SK-N-SH (cell line): ENCODE data around the gene CDC42BPG. TPM values are rescaled to one million over a fixed set of nuclear protein-coding genes. Genes with fewer than 3 reads are reported as not detected.

Experiments used
- CTCF ChIA-PET: fragments of 300-600, 350-600 bp; formaldehyde crosslinking; extraction: SDS; loops from one replicate; lab custom pipeline; 2021; lab: Yijun Ruan, JAX
- POLR2A ChIA-PET: fragments of 350-600 bp; sonication (Branson Sonifier 250); formaldehyde crosslinking; extraction: SDS; loops from one replicate; lab custom pipeline; 2020; ENCODE audit warnings: antibody characterized with exemption, inconsistent platforms; lab: Yijun Ruan, JAX
- DNase-seq: peaks from one replicate; pipeline ENCODE4 v3.0.0; 2012
- H2AFZ ChIP-seq: fragments of 200-600 bp; sonication (generic); 2 replicates; pipeline ENCODE4 v1.8.1; 2016; ENCODE audit warnings: antibody characterized with exemption, mild to moderate bottlenecking, low read depth
- H3F3A ChIP-seq: fragments of 200-600 bp; sonication (generic); replicated peaks from 2 replicates; pipeline ENCODE3; 2016; ENCODE audit warnings: antibody characterized with exemption, mild to moderate bottlenecking; ENCODE audit not compliant: insufficient read depth
- H3K27ac ChIP-seq, 2 experiments: fragments of 200-500 bp in 1 of 2; fragments of 200-600 bp in 1 of 2; sonication (Bioruptor generic) in 1 of 2; sonication (generic), shearing (Covaris generic) in 1 of 2; 2 replicates each; pipeline versions ENCODE4 v1.5.1 to v1.6.1; 2014 to 2016; ENCODE audit warnings: low read depth in 2 of 2, inconsistent platforms in 1 of 2, low read length in 1 of 2, mild to moderate bottlenecking in 1 of 2, mixed read lengths in 1 of 2
- H3K27me3 ChIP-seq: fragments of 200-600 bp; sonication (generic), shearing (Covaris generic); 2 replicates; pipeline ENCODE4 v1.6.1; 2016; ENCODE audit warnings: mixed run types; ENCODE audit not compliant: insufficient read depth
- H3K36me3 ChIP-seq, 2 experiments: fragments of 200-500 bp in 1 of 2; fragments of 200-600 bp in 1 of 2; sonication (Bioruptor generic) in 1 of 2; sonication (generic) in 1 of 2; replicated peaks in 1 of 2; 2 replicates each; pipeline versions ENCODE3 to v1.5.1; 2014 to 2016; ENCODE audit warnings: low read length in 1 of 2, mild to moderate bottlenecking in 1 of 2; ENCODE audit not compliant: insufficient read depth in 2 of 2, control insufficient read depth in 1 of 2
- H3K4me1 ChIP-seq, 2 experiments: fragments of 200-500 bp in 1 of 2; fragments of 200-600 bp in 1 of 2; sonication (Bioruptor generic) in 1 of 2; sonication (generic), shearing (Covaris generic) in 1 of 2; 2 replicates each; pipeline versions ENCODE4 v1.5.1 to v1.6.1; 2014 to 2016; ENCODE audit warnings: low read depth in 1 of 2, low read length in 1 of 2, mixed run types in 1 of 2; ENCODE audit not compliant: insufficient read depth in 2 of 2, control insufficient read depth in 1 of 2
- H3K4me2 ChIP-seq: fragments of 200-600 bp; sonication (generic), shearing (Covaris generic); 2 replicates; pipeline ENCODE4 v1.6.1; 2017; ENCODE audit warnings: mixed run types
- H3K4me3 ChIP-seq, 2 experiments: fragments of 200-500 bp in 1 of 2; fragments of 200-600 bp in 1 of 2; sonication (Bioruptor generic) in 1 of 2; sonication (generic), shearing (Covaris generic) in 1 of 2; 2 replicates each; pipeline versions ENCODE4 v1.5.1 to v1.8.1; 2014 to 2016; ENCODE audit warnings: low read depth in 2 of 2, inconsistent platforms in 1 of 2, low read length in 1 of 2, mild to moderate bottlenecking in 1 of 2, mixed read lengths in 1 of 2, moderate library complexity in 1 of 2
- H3K79me2 ChIP-seq: fragments of 200-600 bp; sonication (generic); 2 replicates; pipeline ENCODE4 v1.8.1; 2017; ENCODE audit warnings: mild to moderate bottlenecking; ENCODE audit not compliant: insufficient read depth
- H3K9ac ChIP-seq: fragments of 200-600 bp; sonication (generic); 2 replicates; pipeline ENCODE4 v1.6.1; 2017; ENCODE audit warnings: mixed run types
- H3K9me2 ChIP-seq: fragments of 200-600 bp; sonication (generic); 2 replicates; pipeline ENCODE4 v1.6.1; 2017; ENCODE audit warnings: mixed run types
- H3K9me3 ChIP-seq: fragments of 200-600 bp; sonication (generic); 2 replicates; pipeline ENCODE4 v1.6.1; 2017; ENCODE audit warnings: mixed run types, mild to moderate bottlenecking, moderate library complexity
- H4K20me1 ChIP-seq: fragments of 200-600 bp; sonication (generic); 2 replicates; pipeline ENCODE4 v1.6.1; 2017; ENCODE audit warnings: mild to moderate bottlenecking, mixed run types; ENCODE audit not compliant: insufficient read depth
- ELF1 ChIP-seq: IDR thresholded peaks from 2 replicates; pipeline ENCODE4 v1.4.0; 2012
- EP300 ChIP-seq, 2 experiments: IDR thresholded peaks; 2 replicates each; pipeline versions ENCODE4 v1.4.0 to v1.6.1; 2012; ENCODE audit warnings: borderline replicate concordance in 1 of 2, low read depth in 1 of 2, low read length in 1 of 2
- FOXJ3 ChIP-seq: sonication (generic); formaldehyde crosslinking; IDR thresholded peaks from 2 replicates; pipeline ENCODE4 v1.5.1; 2020; ENCODE audit warnings: mild to moderate bottlenecking, missing genetic modification reagents
- GABPA ChIP-seq: IDR thresholded peaks from 2 replicates; pipeline ENCODE4 v1.4.0; 2012; ENCODE audit warnings: low read depth, mild to moderate bottlenecking
- GATA2 ChIP-seq: sonication (generic); formaldehyde crosslinking; IDR thresholded peaks from 2 replicates; pipeline ENCODE4 v1.5.0; 2020; ENCODE audit warnings: mild to moderate bottlenecking, missing genetic modification reagents
- JUND ChIP-seq: IDR thresholded peaks from 2 replicates; pipeline ENCODE4 v1.4.0; 2012
- MAX ChIP-seq: IDR thresholded peaks from 2 replicates; pipeline ENCODE4 v1.4.0; 2012; ENCODE audit warnings: low read depth
- MEF2A ChIP-seq: IDR thresholded peaks from 2 replicates; pipeline ENCODE4 v1.4.0; 2012; ENCODE audit warnings: low read depth, borderline replicate concordance
- NRF1 ChIP-seq: IDR thresholded peaks from 2 replicates; pipeline ENCODE4 v1.6.1; 2012; ENCODE audit warnings: low read depth, mild to moderate bottlenecking, low read length
- RAD21 ChIP-seq: IDR thresholded peaks from 2 replicates; pipeline ENCODE4 v1.6.1; 2012; ENCODE audit warnings: mild to moderate bottlenecking, low read length
- RCOR1 ChIP-seq: fragments of 150-350 bp; IDR thresholded peaks from 2 replicates; pipeline ENCODE4 v1.6.1; 2017; ENCODE audit warnings: antibody characterized with exemption, low read length
- RFX5 ChIP-seq: IDR thresholded peaks from 2 replicates; pipeline ENCODE4 v1.6.1; 2012; ENCODE audit warnings: mild to moderate bottlenecking, improper control_type of control experiment, low read length
- TAF1 ChIP-seq: IDR thresholded peaks from 2 replicates; pipeline ENCODE4 v1.6.1; 2012; ENCODE audit warnings: low read depth, mild to moderate bottlenecking, low read length, moderate library complexity, borderline replicate concordance
- TCF12 ChIP-seq: IDR thresholded peaks from 2 replicates; pipeline ENCODE4 v1.4.0; 2012
- USF2 ChIP-seq: fragments of 150-350 bp; IDR thresholded peaks from 2 replicates; pipeline ENCODE4 v1.6.1; 2017; ENCODE audit warnings: antibody characterized with exemption, low read length, low read depth, borderline replicate concordance
- YY1 ChIP-seq: IDR thresholded peaks from 2 replicates; pipeline ENCODE4 v1.4.0; 2012; ENCODE audit warnings: low read depth, mild to moderate bottlenecking
- ZBTB33 ChIP-seq: IDR thresholded peaks from 2 replicates; pipeline ENCODE4 v1.4.0; 2012; ENCODE audit warnings: low read depth, borderline replicate concordance
- WGBS: methylation state at CpG from one replicate; pipeline ENCODE4 v1.1.6; 2017; ENCODE audit warnings: low lambda C conversion rate; 5-methylcytosine and 5-hydroxymethylcytosine counted together
- polyA plus RNA-seq, 3 experiments: library from polyadenylated mRNA; depleted of rRNA; stranded (reverse); fragments of >200 nt; gene quantifications; 2 replicates each; pipeline ENCODE4 v1.2.3, GENCODE V29; 2012

CDC42BPG gene
- polyA plus RNA-seq, 1 of the 3 experiments (the other 2 are of a cell fraction) = 0.33 TPM

- no peaks in the 10 kb centered on the region for H3K27me3 ChIP-seq
- H4K20me1 ChIP-seq = peaks cover 78% of the 10 kb centered on the region
- no peaks in the 10 kb centered on the region for H3K9me3 ChIP-seq
- no peak overlapping the region for H3K4me2 ChIP-seq
- no peak overlapping the region for H3K9ac ChIP-seq
- no peak for DNase-seq
- H3F3A ChIP-seq = peaks cover 17% of the 10 kb centered on the region
- no peak for TF ChIP-seq RCOR1
- no peak for TF ChIP-seq ELF1
- TF ChIP-seq ZBTB33 = no peak
- TF ChIP-seq TCF12 = no peak
- no peak for TF ChIP-seq JUND
- no peak for TF ChIP-seq RAD21
- no peak for TF ChIP-seq MEF2A
- no peak for TF ChIP-seq YY1
- TF ChIP-seq MAX = no peak
- no peak for TF ChIP-seq EP300 (IDR thresholded peaks at IDR 0.05; ENCODE audit: borderline replicate concordance in 1 of 2, low read depth in 1 of 2, low read length in 1 of 2)
- TF ChIP-seq NRF1 = no peak
- no peak for TF ChIP-seq FOXJ3 (CRISPR knock-in tag)
- no peak for TF ChIP-seq GATA2
- TF ChIP-seq USF2 = no peak
- TF ChIP-seq GABPA = no peak
- no peak for TF ChIP-seq RFX5
- TF ChIP-seq TAF1 = no peak
- TF ChIP-seq, all 33 proteins: peak for 0
- H3K79me2 ChIP-seq = peaks cover 95% of the 10 kb centered on the region
- CTCF ChIA-PET = interaction anchor here (0.8 to 8.1 kb wide), 6 partner anchors 8 to 26 kb away, joined by 3 to 53 read pairs (median 4); no protein-coding TSS in a partner anchor
- H2AFZ ChIP-seq = no peak overlapping the region
- no peaks in the 10 kb centered on the region for H3K9me2 ChIP-seq
- no peak overlapping the region for H3K27ac ChIP-seq
- H3K36me3 ChIP-seq = peaks cover 22 to 30% of the 10 kb centered on the region in 2 experiments
- peaks cover 22 to 33% of the 10 kb centered on the region in 2 experiments; a peak in 3 of 4 replicates for H3K4me1 ChIP-seq
- POLR2A ChIA-PET = no interaction called here
- 92% methylated on average over 8 of the region's 8 CpGs for WGBS
- H3K4me3 ChIP-seq = no peak overlapping the region
These were observed 28.5 kb upstream of the CDC42BPG start for GRCh38 chr11:64872790-64873488.
